CMK (cell line): ENCODE data around the gene FAM47E.
A peak's percentile ranks its signal among the peaks of the same experiment; 100 is the strongest.
"Not testable (repeated sequence)": the region's sequence is repeated elsewhere in the genome, so short reads cannot be mapped to it uniquely, and the experiment has no call there.

Source experiments
- DNase-seq: peaks from one replicate; pipeline ENCODE4 v3.0.0-alpha.2; 2010; ENCODE audit warnings: low read depth

FAM47E gene

GRCh38 chr4:76226418-76226817 lies 25.1 kb upstream of the FAM47E start:
- DNase-seq, result no peak

- DNase-seq, result no peak
Measured at GRCh38 chr4:76232681-76233080, 18.8 kb upstream of the FAM47E start.

GRCh38 chr4:76233083-76233482 lies 18.4 kb upstream of the FAM47E start:
- no peak for DNase-seq

DNA sequence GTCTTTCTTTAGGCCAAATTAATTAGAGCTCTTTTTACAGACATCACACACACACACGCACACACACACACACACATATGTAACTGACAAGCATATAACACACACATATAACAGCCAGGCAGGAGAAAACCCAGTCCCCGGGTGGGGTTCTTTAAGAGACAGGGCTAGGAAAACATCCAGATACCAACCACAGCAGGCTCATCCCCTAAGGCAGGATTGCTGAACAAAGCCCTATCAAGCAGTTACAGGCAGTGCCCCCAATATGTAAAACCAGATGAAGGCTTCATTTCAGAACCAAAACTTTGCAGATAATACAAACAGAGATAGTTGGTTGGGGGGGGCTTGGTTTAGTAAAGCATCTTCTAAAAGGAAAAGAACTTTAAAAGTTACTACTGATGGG lies 18.0 kb upstream of the FAM47E start:
- DNase-seq, result peak; percentile 38

DNA sequence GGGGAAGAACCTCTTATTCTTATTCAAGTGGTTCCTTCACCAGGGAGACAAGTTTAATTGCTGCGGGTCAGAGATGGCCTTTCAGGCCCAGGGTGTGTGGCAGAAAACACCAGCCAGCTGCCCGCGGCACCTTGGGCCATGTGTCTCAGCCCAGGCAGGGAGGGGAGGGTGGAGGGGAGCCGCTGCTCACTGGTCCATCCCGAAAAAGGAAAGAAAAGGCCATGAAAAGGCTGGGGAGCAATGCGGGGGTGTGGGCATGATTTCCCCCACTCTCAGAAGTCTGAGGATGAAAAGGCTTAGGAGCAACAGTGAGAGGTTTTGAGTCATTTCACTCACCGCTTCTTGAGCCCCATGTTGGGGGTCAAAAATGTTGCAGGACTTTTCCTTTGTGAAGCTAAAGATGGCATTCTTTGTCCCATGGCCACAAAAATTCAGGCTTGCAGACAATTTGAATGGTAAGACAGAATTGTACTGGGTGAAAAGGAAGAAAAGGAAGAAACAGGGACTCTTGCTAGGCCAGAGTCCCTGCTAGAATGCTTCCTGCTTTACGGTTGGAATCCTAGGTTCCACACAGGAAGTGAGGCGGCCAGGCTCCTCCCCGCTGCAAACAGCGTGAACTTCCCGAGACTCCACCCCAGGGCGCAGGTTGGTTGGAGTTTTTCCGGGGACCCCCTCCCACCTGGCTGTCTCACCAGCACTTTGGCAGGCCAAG lies 17.4 kb upstream of the FAM47E start:
- peak; percentile 45 for DNase-seq

DNA sequence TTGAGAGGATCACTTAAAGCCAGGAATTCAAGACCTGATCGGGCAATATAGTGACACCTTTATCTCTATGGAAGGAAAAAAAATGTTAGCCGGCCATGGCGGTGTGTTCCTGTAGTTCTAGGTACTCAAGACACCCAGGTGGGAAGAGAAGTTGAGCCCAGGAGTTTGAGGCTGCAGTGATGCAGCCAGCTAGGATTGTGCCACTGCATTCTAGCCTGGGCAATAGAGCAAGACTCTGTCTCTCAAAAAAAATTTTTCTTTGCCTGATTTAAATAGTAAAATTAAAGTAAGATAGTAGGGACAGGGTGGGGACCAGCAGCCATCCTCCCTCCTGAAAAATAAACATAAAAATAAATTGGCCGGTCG lies 16.9 kb upstream of the FAM47E start:
- no peak for DNase-seq

- DNase-seq, result no peak
Measured at GRCh38 chr4:76235407-76235806, 16.1 kb upstream of the FAM47E start.

- DNase-seq, result no peak
Measured at GRCh38 chr4:76235915-76236314, 15.6 kb upstream of the FAM47E start.

- DNase-seq, result no peak
Measured at GRCh38 chr4:76238236-76238635, 13.3 kb upstream of the FAM47E start.

DNA sequence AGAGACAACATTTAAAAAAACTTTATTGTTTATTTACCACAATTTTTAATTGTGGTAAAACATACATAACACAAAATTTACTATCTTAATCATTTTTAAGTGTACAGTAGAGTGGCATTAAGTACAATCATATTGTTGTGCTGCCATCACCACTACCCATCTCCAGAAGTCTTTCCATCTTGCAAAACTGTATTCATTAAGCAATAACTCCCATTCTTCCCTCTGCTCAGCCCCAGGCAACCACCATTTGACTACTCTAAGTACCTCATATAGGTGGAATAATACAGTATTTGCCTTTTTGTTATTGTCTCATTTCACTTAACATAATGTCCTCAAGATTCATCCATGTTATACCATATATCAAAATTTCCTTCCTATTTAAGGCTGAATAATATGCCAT lies 12.8 kb upstream of the FAM47E start:
- DNase-seq, result no peak

DNA sequence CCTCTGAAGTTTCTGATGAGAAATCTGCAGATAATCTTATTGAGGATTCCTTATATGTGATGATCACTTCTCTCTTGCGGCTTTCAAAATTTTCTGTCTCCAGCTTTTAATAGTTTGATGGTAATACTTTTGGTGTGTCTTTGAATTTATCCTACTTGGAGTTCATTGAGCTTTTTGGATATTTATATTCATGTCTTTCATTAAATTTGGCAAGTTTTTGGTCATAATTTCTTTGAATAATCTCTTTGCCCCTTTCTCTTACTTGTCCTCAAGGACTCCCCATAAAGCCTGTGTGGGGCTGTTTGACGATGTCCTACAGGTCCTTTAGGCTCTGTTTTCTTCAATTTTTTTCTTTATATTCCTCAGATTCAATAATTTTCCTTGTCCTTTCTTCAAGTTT lies 11.3 kb upstream of the FAM47E start:
- DNase-seq, result no peak

DNA sequence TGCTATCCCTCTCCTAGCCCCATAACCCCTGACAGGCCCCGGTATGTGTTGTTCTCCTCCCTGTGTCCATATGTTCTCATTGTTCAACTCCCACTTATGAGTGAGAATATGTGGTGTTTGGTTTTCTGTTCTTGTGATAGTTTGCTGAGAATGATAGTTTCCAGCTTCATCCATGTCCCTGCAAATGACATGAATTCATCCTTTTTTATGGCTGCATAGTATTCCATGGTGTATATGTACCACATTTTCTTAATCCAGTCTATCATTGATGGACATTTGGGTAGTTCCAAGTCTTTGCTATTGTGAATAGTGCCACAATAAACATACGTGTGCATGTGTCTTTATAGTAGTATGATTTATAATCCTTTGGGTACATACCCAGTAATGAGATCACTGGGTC lies 7.6 kb upstream of the FAM47E start:
- DNase-seq, result not testable (repeated sequence)

- DNase-seq, result no peak
Measured at GRCh38 chr4:76246025-76246424, 5.5 kb upstream of the FAM47E start.

- no peak for DNase-seq
Measured at GRCh38 chr4:76246852-76247251, 4.7 kb upstream of the FAM47E start.

DNA sequence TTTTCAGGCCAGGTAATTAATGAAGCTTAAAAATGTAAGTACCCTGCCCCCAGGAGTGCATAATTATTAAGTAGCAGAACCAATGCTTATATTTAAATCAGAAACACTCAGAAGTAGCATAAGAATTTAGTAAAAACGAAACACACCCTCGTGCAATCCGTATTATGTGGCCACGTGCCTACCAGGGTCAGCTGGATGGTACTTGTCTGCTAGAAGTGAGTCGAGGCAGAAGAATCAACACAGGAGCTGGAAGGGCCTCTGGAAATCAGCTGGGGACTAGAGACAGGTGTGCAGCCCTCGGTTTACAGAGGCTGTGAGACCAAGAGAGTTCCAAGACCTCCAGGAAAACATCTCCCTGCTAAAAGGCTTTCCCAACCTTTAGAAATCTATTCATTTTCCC lies 559 bp upstream of the FAM47E start:
- DNase-seq, result no peak

- no peak for DNase-seq
Measured at GRCh38 chr4:76252271-76252653, 741 bp downstream of the FAM47E start.

- DNase-seq, result no peak
Measured at GRCh38 chr4:76253511-76253910, 2.0 kb downstream of the FAM47E start.

DNA sequence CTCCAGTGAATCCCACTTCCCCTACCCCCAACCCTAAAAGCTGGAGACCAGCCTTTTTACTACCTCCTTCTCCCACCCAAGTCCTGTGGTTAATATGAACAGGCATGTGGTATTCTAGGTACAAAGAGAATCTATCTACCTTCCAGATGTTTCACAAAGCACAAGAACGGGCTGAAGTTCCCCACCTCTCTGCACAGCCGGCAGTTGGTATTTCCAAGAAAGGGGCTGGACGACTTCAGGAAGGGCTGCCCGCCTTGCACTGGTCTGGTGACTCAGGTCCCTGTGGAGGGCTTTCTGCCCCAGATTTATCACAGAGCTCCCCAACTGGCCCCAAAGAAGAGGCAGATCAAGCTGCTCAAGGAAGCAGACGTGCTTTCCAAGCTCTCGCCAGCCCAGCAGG lies 4.5 kb downstream of the FAM47E start:
- no peak for DNase-seq

DNA sequence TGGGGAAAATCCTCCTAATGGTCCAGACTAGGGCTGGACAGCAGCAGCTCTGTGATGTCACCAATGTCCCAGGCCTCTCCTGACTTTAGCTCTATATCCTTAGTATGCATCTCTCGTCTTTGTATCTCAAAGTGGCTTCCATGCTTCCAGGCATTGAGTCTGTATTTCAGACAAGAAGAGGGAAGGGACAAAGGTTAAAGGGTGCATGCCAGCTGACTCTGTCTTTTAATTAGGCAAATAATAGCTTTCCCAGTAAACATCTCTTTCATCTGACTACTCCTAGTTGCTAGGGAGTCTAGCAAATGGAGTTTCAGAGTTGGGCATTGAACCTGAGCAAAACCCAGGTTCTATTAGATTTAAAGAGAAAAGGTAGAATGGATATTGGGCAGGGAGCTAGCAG lies 5.4 kb downstream of the FAM47E start:
- DNase-seq, result no peak

GRCh38 chr4:76257824-76258223 lies 6.3 kb downstream of the FAM47E start:
- DNase-seq, result no peak

DNA sequence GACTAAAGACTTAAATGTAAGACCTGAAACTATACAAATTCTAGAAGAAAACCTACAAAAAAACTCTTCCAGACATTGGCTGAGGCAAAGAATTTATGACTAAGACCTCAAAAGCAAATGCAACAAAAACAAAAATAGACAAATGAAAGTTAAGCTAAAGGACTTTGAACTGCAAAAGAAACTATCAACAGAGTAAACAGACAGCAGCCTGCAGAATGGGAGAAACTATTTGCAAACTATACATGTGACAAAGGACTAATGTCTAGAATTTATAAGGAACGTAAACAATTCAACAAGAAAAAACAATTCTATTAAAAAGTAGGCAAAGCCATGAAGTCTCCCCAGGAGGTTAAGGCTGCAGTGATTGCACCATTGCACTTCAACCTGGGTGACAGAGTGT lies 9.1 kb downstream of the FAM47E start:
- DNase-seq, result no peak

DNA sequence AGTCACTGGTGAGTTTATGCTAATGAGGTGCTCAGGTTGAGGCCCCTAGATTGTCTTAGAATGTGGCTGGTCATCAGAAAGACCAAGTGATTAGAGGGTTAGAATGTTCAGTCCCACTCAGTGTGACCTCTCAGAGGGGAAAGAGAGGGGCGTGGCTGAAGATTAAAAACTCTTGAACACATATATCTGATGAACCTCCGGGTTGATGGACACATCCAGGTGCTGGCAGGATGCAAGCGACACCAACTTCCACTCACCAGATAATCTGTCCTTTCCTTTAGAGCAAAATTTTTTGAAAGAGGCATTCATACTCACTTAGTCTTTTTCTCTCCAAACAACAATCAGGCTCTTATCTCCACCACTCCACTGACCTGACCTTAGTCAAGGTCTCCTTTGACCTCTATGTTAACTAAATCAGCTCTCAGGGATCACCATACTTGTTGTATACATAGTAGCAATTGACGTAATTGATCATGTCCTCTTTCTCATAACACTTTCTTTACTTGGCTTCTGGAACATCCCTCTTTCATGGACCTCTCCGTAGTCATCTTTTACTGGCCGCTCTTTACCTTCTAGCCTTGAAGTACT lies 14.2 kb downstream of the FAM47E start:
- DNase-seq, result no peak

DNA sequence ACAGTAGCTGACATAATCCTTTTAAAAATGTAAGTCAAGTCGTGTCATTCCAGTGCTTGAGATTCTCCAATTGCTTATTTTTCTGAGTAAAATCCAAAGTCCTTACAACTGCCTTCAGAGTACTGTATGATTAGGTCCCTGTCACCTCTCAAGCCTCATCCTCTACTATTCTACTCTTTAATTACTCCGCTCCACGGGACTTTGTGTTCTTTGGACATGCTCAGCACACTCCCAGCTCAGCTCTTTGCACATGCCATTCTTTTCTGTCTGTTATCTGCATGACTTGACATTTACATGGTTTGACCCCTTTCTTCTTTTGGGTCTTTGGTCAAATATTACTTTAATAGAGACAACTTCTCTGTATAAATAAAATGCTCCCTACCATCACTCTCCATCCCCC lies 15.1 kb downstream of the FAM47E start:
- no peak for DNase-seq

GRCh38 chr4:76267811-76268210 lies 16.3 kb downstream of the FAM47E start:
- DNase-seq, result no peak
